Body of pancreas (tissue), 4 donors: ENCODE data around the gene SESN2. TPM values are rescaled to one million over a fixed set of nuclear protein-coding genes. Genes with fewer than 3 reads are reported as not detected.

ENCODE experiments used
- ATAC-seq: fragments of 150-250 bp; one replicate; pipeline ENCODE4 v1.9.1; 2016
- DNase-seq, 4 donors: peaks; one replicate each; pipeline ENCODE4 v3.0.0-alpha.2; 2019
- H3K27ac ChIP-seq, 4 donors: fragments of 200-600 bp; sonication (generic); 1 replicate in 3 of 4; 2 replicates in 1 of 4; pipeline versions ENCODE4 v1.5.1 to v1.6.1; 2016 to 2019; ENCODE audit warnings: mild to moderate bottlenecking in 1 of 4, mixed read lengths in 1 of 4, moderate library complexity in 1 of 4
- H3K27me3 ChIP-seq, 2 donors: fragments of 200-600 bp; sonication (generic); one replicate each; pipeline ENCODE4 v1.6.0; 2016; ENCODE audit warnings: mild to moderate bottlenecking in 1 of 2
- H3K36me3 ChIP-seq, 2 donors: fragments of 200-600 bp; sonication (generic); replicated peaks in 1 of 2; 2 replicates each; pipeline ENCODE4 v1.5.1; 2016; ENCODE audit warnings: low read depth in 2 of 2; ENCODE audit not compliant: insufficient read depth in 1 of 2
- H3K4me1 ChIP-seq: fragments of 200-600 bp; sonication (generic); one replicate; pipeline ENCODE4 v1.6.0; 2016
- H3K4me3 ChIP-seq, 2 donors: fragments of 200-600 bp; sonication (generic); 1 replicate in 1 of 2; 2 replicates in 1 of 2; pipeline ENCODE4 v1.5.1; 2016 to 2019
- H3K9me3 ChIP-seq, 3 donors: fragments of 200-600 bp; sonication (generic); 1 replicate in 2 of 3; 2 replicates in 1 of 3; pipeline ENCODE4 v1.5.1; 2016
- CTCF ChIP-seq, 7 experiments: fragments of 450-650 bp in 4 of 7; fragments of 200-600 bp in 3 of 7; sonication (generic) in 3 of 7; IDR thresholded peaks; one replicate each; pipeline ENCODE4 v1.5.1; 2016 to 2019; ENCODE audit warnings: antibody characterized with exemption in 7 of 7
- POLR2A ChIP-seq, 3 donors: fragments of 450-650 bp; IDR thresholded peaks; one replicate each; pipeline ENCODE4 v1.6.1; 2016; ENCODE audit warnings: antibody characterized with exemption in 3 of 3, mild to moderate bottlenecking in 2 of 3
- WGBS, 2 donors: methylation state at CpG; one replicate each; pipeline ENCODE4 v1.1.5; 2017; 5-methylcytosine and 5-hydroxymethylcytosine counted together
- intact Hi-C: fragments of 100-400 bp; cut with DNase I; formaldehyde crosslinking; loops from one replicate; pipeline ENCODE4 v1.15.1; 2023
- total RNA-seq, 2 donors: library from RNA; depleted of rRNA; stranded (reverse); fragments of >200 nt; gene quantifications; one replicate each; pipeline ENCODE4 v1.1.0, GENCODE V29; 2016

Gene SESN2
- total RNA-seq, 2 donors from 2014 or later, result 8.2 to 12.5 TPM

- DNase-seq (no peak), ATAC-seq (no peak)
- no peaks in the 10 kb centered on the region for H3K27me3 ChIP-seq
- H3K4me3 ChIP-seq, result no peak overlapping the region
- intact Hi-C loops, result no loop called here
- no peak for TF ChIP-seq CTCF (IDR thresholded peaks at IDR 0.05)
- no peak for TF ChIP-seq POLR2A (IDR thresholded peaks at IDR 0.05)
- H3K36me3 ChIP-seq, result no peaks in the 10 kb centered on the region
- 3 to 8% methylated on average over 7 to 12 of the region's 12 CpGs for WGBS, 2 donors
- H3K4me1 ChIP-seq, result peaks cover 36% of the 10 kb centered on the region
- H3K9me3 ChIP-seq, result no peaks in the 10 kb centered on the region
- H3K27ac ChIP-seq, result peak overlapping the region; percentile 25 to 88 (median 62)
These were observed 578 bp upstream of the SESN2 start for GRCh38 chr1:28258628-28259251.

- H3K27ac ChIP-seq, result peak overlapping the region; percentile 73 to 88 (median 82)
- ATAC-seq (peak; percentile 45), DNase-seq (peak; percentile 60 to 78 (median 75))
- WGBS, 2 donors, result 0 to 2% methylated on average over 11 to 60 of the region's 66 CpGs
- peak overlapping the region; percentile 67 to 97 for H3K4me3 ChIP-seq
- intact Hi-C loops, result no loop called here
- H3K4me1 ChIP-seq, result peaks cover 47% of the 10 kb centered on the region
- no peak for TF ChIP-seq CTCF (IDR thresholded peaks at IDR 0.05)
- TF ChIP-seq POLR2A (IDR thresholded peaks at IDR 0.05), result no peak
- H3K36me3 ChIP-seq, result no peaks in the 10 kb centered on the region
- no peaks in the 10 kb centered on the region for H3K9me3 ChIP-seq
- H3K27me3 ChIP-seq, result no peaks in the 10 kb centered on the region
These were observed 850 bp downstream of the SESN2 start for GRCh38 chr1:28259934-28260802.

GRCh38 chr1:28260803-28261174, 1.5 kb downstream of the SESN2 start:
- H3K27me3 ChIP-seq, result no peaks in the 10 kb centered on the region
- WGBS, 2 donors, result 22 to 23% methylated on average over 7 of the region's 7 CpGs
- H3K4me1 ChIP-seq, result peaks cover 52% of the 10 kb centered on the region
- no peaks in the 10 kb centered on the region for H3K36me3 ChIP-seq
- DNase-seq (no peak), ATAC-seq (no peak)
- peak overlapping the region; percentile 73 to 88 (median 82) for H3K27ac ChIP-seq
- H3K4me3 ChIP-seq, result peak overlapping the region; percentile 67 to 97
- TF ChIP-seq CTCF (IDR thresholded peaks at IDR 0.05), result no peak
- TF ChIP-seq POLR2A (IDR thresholded peaks at IDR 0.05), result no peak
- intact Hi-C loops, result no loop called here
- no peaks in the 10 kb centered on the region for H3K9me3 ChIP-seq

GRCh38 chr1:28264897-28265296, 5.6 kb downstream of the SESN2 start:
- Histone ChIP-seq H3K27ac (peak overlapping the region in 1 of 4 donors; percentile 2), H3K36me3 (no peaks in the 10 kb centered on the region), H3K9me3 (no peaks in the 10 kb centered on the region), H3K4me3 (no peak overlapping the region), H3K4me1 (peaks cover 80% of the 10 kb centered on the region), H3K27me3 (no peaks in the 10 kb centered on the region)
- DNase-seq (no peak), ATAC-seq (no peak)
- intact Hi-C loops, result no loop called here
- TF ChIP-seq POLR2A (IDR thresholded peaks at IDR 0.05) (no peak), CTCF (IDR thresholded peaks at IDR 0.05) (no peak)
- WGBS, 2 donors, result 69 to 100% methylated on average over 1 of the region's 1 CpG
